SK-N-SH (cell line): ENCODE measurements around the gene TMEM35B.

ENCODE experiments used
- EP300 ChIP-seq, 2 experiments: IDR thresholded peaks; 2 replicates each; pipeline versions ENCODE4 v1.4.0 to v1.6.1; 2012; ENCODE audit warnings: borderline replicate concordance in 1 of 2, low read depth in 1 of 2, low read length in 1 of 2
- POLR2AphosphoS5 ChIP-seq: IDR thresholded peaks from 2 replicates; pipeline ENCODE4 v1.6.1; 2012; ENCODE audit warnings: low read depth, low read length
- TF ChIP-seq, protein P1 (sequence below): fragments of 200-600 bp; sonication (generic); IDR thresholded peaks from 2 replicates; pipeline ENCODE4 v1.6.1; 2017; ENCODE audit warnings: antibody characterized with exemption, mild to moderate bottlenecking, moderate library complexity

DNA sequence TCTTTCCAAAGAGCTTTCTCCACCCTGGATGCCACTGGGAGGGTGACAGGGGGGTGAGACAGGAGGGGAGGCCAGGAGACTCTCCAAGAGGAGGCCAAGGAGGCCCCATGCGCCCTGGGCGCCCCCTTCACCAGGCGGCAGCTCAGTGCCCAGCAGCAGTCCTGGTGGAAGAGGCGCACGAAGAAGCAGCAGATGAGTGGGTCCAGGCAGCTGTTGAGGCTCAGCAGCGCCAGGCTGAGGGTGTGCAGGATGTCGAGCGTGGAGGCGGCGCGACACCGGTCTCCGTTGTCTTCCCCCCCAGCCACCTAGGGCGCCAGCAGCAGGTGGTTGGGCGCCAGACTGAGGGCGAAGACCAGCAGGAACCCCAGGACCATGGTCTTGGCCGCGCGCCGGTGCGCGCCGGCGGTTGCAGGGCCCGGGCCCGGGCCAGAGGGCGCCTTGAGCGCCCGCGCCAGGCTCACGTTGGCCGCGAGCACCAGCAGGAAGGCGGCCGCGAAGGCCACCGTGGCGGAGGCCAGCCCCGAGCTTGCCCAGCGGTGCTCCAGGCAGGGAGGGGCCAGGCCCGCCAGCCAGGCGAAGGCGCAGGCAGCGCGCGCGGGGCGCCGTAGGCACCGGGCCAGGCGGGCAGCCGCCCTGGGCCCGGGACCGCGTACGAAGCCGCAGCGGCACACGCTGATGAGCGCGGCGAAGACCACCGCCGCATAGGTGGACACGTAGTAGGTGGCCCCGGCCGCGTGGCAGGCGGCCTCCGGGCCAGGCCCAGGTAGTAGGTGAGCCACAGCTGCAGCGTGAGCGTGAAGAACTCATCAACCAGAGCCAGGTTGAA, 8.6 kb downstream of the TMEM35B start:
- TF ChIP-seq, protein P1, sequence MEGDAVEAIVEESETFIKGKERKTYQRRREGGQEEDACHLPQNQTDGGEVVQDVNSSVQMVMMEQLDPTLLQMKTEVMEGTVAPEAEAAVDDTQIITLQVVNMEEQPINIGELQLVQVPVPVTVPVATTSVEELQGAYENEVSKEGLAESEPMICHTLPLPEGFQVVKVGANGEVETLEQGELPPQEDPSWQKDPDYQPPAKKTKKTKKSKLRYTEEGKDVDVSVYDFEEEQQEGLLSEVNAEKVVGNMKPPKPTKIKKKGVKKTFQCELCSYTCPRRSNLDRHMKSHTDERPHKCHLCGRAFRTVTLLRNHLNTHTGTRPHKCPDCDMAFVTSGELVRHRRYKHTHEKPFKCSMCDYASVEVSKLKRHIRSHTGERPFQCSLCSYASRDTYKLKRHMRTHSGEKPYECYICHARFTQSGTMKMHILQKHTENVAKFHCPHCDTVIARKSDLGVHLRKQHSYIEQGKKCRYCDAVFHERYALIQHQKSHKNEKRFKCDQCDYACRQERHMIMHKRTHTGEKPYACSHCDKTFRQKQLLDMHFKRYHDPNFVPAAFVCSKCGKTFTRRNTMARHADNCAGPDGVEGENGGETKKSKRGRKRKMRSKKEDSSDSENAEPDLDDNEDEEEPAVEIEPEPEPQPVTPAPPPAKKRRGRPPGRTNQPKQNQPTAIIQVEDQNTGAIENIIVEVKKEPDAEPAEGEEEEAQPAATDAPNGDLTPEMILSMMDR = no peak
- TF ChIP-seq EP300 (IDR thresholded peaks at IDR 0.05; ENCODE audit: borderline replicate concordance in 1 of 2, low read depth in 1 of 2, low read length in 1 of 2) (no peak), POLR2AphosphoS5 (no peak)
